NOMO-1 (cell line): ENCODE results near the gene SLC34A1.

Experiments used
- DNase-seq, 2 experiments: peaks; one replicate each; lab custom pipeline; 2025; ENCODE audit not compliant: unreplicated experiment in 2 of 2; lab: John Stamatoyannopoulos, UW

Gene SLC34A1

GRCh38 chr5:177443144-177443983 lies 59.1 kb downstream of the SLC34A1 start:
- DNase-seq = no peak

GRCh38 chr5:177444106-177445051 lies 60.1 kb downstream of the SLC34A1 start:
- no peak for DNase-seq

- DNase-seq = peak in 1 of 2 experiments; percentile 24
These were observed 61.0 kb downstream of the SLC34A1 start for GRCh38 chr5:177445052-177445916.

GRCh38 chr5:177445917-177446199 lies 61.6 kb downstream of the SLC34A1 start:
- DNase-seq = no peak

GRCh38 chr5:177446200-177447065 lies 62.2 kb downstream of the SLC34A1 start, which contains the start of gene PRR7:
Gene PRR7 (plus strand): TSS chr5:177446814. CDS start chr5:177455068, 8,254 bp downstream.
- DNase-seq = peak; percentile 42 to 75

GRCh38 chr5:177447066-177447610 lies 62.9 kb downstream of the SLC34A1 start:
- peak in 1 of 2 experiments; percentile 12 for DNase-seq

- no peak for DNase-seq
These were observed 63.5 kb downstream of the SLC34A1 start for GRCh38 chr5:177447611-177448243.
